ENCODE results near the gene ANGEL2.
"Not testable (repeated sequence)": the region's sequence is repeated elsewhere in the genome, so short reads cannot be mapped to it uniquely, and the experiment has no call there.

ANGEL2 gene, protein sequence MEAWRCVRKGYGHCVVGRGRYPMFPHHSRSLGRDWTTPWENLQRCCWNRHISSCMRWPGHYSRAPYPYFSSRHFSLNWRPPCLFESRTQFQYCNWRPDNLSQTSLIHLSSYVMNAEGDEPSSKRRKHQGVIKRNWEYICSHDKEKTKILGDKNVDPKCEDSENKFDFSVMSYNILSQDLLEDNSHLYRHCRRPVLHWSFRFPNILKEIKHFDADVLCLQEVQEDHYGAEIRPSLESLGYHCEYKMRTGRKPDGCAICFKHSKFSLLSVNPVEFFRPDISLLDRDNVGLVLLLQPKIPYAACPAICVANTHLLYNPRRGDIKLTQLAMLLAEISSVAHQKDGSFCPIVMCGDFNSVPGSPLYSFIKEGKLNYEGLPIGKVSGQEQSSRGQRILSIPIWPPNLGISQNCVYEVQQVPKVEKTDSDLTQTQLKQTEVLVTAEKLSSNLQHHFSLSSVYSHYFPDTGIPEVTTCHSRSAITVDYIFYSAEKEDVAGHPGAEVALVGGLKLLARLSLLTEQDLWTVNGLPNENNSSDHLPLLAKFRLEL

DNA sequence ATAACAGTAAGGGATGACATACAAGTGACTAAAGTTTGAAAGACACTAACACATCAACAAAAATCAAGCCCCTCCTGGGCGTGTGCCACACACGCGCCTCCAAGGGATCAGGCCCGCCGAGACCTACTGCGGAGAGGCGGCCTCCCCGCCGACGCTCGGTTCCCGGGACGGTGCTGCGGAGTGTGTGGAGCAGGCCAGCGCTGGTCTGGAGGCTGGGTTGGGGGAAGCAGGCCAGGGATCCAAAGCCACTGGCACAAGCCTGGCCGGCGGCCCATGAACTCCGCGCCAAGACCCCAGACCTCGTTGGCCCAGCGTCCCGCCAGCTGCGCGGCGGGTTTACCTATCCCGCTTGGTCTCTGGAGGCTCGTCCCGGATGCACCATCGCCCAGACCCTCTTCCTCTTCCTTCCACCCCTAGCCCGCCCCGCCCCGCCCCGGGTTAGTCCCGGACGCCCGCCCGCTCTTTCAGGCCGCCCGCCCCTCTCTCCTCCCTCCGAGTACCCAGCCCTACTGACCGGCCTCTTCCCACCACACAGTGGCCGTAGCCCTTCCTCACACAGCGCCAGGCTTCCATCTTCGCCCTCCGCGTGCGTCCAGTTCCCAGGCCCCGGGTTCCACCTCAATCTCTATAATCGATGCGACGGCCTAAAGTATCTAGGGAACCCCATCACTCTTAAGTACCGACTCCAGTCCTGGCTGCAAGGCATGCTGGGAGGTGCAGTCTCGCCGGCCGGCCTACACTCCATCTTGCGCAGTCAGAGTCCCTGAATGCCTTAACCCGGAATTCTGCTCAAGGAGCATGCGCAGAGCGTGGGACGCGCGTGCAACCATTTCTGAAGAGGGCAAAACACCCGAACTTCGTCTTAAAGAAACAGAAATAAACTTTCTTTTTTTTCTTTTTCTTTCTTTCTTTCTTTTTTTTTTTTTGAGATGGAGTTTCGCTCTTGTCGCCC lies at the start of gene ANGEL2:
Gene ANGEL2, minus strand, starts transcription at position 769 of the 952 bp plus-strand sequence. Its CDS starts 196 bp downstream, at position 573.
- DNase-seq = peak; percentile 97

DNA sequence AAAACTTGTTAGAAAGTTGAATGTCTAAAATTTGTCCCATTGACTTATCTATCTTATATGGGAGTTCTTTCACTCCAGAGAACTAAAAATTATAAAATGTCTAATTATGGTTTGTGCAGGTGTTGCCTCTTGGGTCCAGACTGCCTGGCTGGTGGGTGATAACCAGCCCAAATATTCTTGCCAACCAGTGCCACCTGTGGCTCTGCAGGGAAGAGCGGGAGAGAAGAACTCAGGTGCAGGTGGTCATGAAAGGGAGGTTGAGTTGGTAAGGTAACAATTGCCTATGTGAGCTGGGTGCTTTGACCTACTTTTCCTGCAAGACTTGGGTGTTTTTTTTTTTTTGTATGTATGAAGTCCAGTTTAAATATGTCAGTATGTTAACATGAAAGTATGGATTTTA lies 45.6 kb upstream of the ANGEL2 start:
- DNase-seq = no peak

DNA sequence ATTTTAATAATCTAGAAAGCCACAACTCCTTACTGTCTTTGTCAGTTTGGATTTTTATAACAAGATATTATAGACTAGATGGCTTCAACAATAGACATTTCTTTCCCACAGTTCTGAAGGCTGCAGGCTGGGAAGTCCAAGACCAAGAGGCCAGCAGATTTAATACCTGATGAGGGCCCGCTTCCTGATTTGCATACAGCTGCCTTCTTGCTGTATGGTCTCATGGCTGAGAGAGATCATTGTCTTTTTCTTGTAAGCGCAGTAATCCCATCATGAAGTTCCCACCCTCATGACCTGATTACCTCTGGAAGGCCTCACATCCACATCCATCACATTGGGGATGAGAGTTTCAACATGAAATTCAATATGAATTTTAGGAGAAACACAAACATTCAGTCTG lies 45.2 kb upstream of the ANGEL2 start:
- no peak for DNase-seq

DNA sequence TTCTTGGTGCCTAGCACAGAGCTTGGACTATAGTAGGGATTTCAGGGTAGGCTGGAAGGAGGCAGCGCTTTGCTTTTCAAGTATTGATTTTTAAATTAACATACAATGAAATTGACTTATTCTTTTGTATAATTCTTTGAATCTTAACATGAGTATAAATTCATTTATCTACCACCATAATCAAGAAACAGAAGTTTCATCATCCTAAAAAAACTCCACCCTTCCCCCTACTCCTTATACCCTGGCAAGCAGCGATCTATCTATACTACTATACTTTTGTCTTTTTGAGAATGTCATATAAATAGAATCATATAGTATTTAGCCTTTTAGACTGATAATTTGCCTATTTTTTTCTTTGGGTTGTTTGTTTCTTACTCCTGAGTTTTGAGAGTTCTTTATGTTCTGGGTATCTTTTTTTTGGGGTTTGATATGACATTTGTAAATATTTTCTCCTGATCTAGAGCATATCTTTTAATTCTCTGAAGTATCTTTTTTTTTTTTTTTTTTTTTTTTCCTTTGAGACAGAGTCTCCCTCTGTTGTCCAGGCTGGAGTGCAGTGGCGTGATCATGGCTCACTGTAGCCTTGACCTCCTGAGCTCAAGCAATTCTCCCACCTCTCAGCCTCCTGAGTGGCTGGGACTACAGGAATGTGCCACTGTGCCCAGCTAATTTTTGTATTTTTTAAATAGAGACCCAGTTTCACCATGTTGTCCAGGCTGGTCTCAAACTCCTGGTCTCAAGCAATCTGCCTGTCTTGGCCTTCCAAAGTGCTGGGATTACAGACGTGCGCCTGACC lies 41.8 kb upstream of the ANGEL2 start:
- DNase-seq = no peak

DNA sequence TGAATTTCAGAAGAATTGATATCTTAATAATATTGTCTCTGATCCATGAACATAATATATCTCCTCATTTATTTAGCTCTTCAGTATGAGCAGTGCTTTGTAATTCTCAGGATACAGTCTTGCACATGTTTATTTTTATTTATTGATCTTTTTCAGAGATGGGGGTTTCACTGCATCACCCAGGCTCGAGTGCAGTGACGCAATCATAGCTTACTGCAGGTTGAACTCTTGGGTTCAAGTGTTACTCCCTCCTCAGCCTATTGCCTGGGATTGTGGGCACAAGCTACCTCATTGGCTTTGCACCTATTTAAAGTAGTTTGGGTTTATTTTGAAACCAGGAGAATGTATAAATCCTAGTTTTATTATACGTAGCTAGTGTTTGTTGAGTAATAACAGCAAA lies 40.1 kb upstream of the ANGEL2 start:
- no peak for DNase-seq

DNA sequence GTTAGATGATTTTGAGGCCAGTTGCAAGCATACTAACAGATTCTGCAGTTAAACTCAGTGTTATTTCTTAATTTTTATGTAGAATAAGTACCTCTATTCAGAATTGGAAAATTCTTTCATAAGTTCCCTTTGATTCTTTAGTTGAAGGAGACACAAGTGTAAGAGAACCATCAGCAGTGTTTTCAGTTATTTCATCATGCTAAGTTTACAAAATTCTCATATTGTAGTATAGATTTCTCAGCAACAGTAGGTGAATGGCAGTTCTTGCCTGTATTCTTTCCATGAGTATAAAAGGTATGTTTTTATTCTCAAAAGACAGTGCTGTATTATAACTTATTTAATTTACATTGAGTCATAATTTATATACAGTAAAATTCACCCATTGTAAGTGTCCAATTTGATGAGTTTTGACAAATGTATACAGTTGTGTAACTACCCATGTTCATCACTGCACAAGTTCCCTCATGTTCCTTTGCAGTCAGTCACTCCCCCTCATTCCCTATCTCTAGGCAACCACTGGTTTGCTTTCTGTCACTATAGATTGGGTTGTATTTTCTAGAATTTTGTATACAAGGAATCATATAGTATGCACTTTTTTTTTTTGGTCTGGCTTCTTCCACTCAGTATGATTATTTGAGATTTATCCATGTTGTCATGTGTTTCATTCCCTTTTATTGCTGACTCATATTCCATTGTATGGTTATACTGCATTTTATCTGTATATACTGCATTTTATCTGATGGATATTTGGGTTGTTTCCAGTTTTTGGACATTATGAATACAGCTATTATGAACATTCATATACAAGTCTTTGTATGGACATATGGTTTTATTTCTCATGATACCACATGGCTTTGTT lies 39.3 kb upstream of the ANGEL2 start:
- no peak for DNase-seq

DNA sequence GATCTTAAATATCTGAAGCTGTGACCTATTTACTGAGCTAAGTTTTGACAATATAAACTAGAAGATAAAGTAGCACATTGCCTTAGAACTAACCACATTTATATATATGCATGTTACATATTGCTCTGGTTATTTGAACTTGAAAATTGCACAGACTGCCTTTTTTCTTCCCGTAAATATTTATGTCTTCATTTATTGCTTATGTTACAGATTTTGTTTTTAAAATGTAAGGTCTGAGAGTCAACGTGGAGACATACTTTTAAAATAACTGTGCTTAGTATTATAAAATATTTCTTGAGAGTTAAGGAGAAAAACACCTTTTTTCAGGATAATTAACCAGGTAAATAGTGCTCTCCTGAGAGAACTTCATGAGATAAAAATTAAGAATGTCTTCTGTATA lies 38.5 kb upstream of the ANGEL2 start:
- no peak for DNase-seq

DNA sequence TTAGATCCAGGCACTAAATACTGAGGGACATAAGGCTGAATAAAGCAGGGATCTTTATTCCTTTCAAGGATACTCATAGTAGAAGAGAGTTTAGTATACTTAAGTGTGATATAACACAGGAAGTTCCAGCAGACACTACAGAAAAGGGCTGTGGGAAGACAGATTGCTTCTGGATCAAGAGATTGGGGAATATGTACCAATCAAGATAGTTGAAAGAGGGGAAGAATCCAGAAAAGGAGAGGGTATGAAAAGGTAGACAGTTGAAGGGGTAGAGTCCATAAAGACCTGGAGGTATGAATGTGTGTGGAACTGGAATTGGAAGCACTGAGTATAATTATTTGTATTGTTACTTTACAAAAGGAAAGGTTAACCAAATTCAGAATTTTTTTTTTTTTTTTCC lies 37.8 kb upstream of the ANGEL2 start:
- DNase-seq = no peak

DNA sequence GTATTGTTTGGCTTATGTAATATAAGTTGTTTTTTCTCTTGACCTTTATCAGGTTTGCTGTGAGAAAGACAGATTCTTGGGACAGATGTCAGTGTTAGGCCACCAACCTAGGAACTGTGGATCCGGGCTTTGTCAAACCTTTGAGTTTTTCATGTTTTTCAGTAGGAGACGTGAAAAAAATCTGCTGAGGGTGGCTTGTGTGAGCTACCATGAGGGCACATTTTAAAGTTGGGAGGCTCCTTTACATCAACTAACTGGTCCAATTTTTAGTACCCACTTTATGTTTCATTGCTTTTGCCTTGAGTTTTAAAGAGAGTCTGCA lies 36.2 kb upstream of the ANGEL2 start:
- no peak for DNase-seq

DNA sequence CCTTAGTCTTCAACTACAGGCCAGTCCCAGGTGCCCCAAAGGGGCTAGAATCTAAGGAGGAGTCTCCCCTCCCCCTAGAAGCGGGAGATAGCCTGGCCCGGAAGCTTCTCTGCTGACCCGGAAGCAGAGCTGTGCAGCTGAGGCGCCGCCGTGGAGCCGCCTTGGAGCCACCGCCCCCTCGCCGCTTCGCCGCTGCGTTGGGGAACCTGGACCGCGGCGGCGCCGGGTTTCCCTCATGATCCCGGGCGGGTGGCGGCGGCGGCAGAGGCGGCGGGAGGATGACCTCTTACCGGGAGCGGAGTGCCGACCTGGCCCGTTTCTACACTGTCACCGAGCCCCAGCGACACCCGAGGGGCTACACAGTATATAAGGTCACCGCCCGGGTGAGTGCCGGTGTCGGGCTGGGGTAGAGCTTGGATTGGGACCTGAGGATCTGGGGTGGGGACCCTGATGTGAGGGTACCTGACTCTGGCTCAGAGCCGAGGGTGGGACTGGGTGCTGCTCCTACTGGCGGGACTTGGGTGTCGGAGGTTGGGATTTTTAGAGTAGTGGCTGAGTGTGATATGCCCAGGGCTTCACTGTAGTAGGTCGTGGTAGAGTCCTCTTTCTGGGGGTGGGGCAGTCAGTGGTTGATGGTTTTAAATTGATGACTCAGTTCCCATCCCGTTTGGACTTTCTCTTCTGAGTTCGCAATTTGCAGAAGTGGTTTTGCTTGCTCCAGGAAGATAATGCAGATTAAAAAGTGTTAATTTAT lies 35.6 kb upstream of the ANGEL2 start, which contains the start of gene RPS6KC1:
Gene RPS6KC1, plus strand, starts transcription at position 115 of the 754 bp plus-strand sequence. Its CDS starts 164 bp downstream, at position 279.
- peak; percentile 91 for DNase-seq

DNA sequence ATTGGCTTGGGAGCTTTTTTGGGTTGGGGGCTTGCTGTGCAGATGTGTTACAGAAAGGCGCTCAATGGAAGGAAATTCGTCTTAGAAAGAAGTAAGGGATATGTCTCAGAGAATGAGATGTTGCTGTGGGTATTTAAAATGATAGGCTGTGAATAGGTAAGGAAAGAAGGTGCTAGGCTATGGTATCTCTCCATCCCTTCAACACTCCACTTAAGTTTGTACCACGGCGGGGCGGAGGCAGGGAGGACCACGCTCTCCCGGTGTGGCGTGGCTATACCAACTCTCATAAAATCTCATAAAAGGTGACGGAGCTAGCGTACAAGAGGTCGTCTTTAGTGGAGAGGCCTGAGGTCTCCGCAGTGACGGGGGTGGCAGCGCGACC lies 35.1 kb upstream of the ANGEL2 start:
- no peak for DNase-seq

DNA sequence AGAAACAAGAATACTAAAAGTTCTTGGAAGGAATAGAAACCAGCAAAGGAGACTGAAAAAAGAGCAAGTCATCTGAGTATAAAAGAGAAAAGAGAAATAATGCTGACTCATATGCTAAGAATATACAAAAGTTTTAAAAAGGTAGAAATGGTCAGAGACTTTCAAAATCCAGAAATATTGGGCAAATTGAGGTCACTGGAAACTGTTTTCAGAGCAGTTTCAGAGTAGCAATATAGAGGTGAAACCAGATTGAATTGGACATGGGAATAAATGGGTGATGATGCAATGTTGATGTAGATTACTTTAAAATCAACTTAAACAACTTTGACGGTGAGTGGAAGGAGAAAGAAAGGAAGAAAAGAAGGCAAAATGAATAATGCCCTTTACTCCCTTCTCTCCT lies 33.6 kb upstream of the ANGEL2 start:
- no peak for DNase-seq

DNA sequence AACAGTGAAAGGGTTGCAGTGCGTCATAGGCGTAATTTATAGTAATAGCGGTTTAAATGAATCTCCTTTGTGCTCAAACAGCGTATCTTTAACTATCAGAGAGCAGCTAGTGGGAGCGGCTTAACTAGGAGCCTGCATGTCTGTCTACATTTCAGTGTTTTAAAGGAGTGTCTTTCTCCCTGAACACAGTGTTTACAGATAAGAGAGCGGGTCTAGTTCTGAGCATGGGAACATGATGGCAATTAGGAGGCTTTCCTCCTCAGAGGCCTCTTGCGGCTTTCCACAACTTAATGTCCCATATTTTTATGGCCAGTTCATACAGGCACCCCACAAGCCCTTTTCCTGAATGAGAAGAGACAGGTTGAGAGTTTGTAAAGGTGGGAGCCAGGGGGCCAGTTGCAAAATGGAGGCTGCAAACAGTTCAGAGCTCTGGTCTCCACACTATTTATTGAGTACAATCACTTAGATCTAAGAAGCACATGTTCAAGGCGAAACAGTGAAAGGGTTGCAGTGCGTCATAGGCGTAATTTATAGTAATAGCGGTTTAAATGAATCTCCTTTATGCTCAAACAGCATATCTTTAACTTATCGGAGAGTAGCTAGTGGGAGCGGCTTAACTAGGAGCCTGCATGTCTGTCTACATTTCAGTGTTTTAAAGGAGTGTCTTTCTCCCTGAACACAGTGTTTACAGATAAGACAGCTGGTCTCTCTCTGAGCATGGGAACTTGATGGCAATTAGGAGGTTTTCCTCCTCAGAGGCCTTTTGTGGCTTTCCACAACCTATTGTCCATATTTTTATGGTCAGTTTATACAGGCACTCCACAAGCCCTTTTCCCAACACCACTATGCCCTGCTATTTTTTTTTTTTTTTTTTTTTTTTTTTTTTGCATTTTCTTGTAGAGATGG lies 29.9 kb upstream of the ANGEL2 start:
- not testable (repeated sequence) for DNase-seq

DNA sequence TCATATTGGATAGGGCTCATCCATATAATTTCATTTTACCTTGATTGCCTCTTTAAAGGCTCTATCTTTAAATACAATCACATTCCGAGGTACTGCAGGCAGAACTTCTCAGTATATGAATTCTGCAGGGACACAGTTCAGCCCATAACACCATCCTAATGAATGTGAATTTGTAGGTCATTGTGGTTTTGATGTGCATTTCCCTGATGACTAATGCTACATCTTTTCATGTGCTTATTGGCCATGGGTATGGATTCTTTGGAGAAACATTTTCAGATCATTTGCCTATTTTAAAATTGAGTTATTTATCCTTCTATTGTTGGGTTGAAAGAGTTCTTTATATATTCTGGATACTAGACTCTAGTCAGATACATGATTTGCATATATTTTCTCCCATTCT lies 25.8 kb upstream of the ANGEL2 start:
- DNase-seq = no peak

DNA sequence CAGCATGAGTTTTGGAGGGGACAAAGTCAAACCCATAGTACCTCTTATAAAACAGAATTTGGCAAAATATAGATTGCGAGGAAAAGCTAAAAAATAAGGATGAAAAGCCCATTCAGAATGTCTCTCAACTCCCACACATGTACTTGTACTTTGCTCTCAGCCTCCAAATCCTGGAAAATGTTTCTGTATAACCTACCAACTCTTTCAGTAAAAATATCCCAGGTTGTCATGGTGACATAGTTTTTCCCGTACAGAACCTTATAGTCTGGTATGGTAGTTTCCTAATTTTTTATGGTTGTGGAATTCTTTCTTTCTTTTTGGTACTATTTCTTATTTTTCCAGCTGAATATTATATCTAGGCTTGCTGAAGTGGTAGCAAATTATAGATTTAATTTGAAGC lies 19.9 kb upstream of the ANGEL2 start:
- no peak for DNase-seq

DNA sequence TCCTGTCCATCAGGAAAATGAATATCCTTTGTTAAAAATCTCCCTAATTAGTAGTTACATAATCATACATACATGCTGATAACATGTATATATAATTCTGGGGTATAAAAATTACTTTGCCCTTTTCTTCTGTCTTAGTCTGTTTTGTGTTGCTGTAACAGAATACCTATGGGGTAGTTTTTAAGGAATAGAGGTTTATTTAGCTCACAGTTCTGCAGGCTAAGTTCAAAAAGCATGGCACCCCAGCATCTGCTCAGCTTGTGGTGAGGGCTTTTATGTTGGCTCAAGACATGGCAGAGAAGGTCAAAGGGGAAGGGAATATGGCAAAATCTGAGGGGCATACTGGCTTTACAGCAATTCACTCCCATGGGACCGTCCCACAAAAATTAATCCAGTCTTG lies 19.0 kb upstream of the ANGEL2 start:
- DNase-seq = no peak

DNA sequence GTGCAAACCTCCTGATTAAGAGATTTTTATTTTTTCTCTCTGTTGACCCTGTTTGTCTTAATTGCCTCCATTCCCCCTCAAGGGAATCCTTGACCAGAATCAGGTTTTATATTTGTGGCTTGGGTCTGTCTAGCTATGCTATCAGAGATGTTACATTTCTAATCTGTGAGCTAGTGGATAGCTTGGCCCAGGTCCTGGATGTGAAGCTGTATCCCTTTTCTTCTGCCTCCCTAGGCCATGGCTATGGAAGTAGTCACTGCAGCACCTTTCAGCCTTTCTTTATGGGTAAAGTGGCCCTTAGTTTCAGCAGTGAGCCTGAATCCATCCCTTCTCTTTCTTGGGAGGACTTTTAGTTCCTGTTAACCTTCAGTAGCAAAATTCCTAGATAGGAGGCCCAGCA lies 17.0 kb upstream of the ANGEL2 start:
- DNase-seq = no peak

DNA sequence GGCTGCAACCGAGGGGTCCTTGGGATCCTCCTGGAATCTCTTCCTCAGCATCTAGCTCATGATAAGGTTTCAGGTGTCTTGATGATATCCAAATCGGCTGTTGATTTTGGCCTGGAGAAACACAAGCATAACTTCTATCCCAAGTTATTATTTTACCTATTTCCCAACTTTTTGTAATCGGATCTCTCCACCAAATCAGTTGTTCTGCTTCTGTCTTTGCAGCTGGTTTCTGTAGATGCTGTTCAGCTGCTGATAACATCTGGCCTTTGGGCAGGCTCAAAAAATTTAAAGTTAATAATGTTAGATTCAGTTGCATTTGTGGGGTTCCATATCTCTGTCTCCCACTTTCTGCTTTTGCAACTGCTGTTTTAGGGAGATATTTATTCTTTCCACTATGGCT lies 11.4 kb upstream of the ANGEL2 start:
- not testable (repeated sequence) for DNase-seq

DNA sequence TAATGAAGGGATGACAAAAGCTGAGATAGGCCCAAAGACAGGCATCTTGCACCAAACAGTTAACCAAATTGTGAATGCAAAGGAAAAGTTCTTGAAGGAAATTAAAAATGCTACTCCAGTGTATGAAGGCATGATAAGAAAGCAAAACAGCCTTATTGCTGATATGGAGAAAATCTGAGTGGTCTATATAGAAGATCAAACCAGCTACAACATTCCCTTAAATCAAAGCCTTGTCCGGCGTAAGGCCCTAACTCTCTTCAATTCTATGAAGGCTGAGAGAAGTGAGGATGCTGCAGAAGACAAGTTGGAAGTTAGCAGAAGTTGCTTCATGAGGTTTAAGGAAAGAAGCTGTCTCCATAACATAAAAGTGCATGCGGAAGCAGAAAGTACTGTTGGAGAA lies 4.3 kb upstream of the ANGEL2 start:
- DNase-seq = no peak

DNA sequence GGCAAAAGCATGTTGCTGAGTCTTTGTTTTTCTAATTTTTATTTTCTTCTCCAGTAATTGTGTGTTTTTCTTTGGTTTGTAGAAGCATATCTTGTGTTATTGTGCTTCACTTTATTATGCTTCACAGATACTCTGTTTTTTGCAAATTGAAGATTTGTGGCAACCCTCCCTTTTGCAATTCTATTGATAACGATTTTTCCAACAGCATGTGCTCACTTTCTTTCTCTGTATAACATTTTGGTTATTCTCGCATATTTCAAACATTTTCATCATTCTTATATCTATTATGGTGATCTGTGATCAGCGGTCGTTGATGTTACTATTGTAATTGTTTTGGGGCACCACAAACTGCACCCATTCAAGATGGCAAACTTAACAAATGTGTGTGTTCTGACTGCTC lies 3.8 kb upstream of the ANGEL2 start:
- DNase-seq = no peak

All from activated CD4-positive, alpha-beta T cell treated with anti-CD3 and anti-CD28 coated beads, Interleukin-2, Interleukin-6, amounts not matched to agents 100 ng/mL and 50 ng/mL, durations not matched to agents 16 hours and 8 hours (primary cell).